HEK293T (cell line): ENCODE data around the gene SBK3.
"Not testable (repeated sequence)": the region's sequence is repeated elsewhere in the genome, so short reads cannot be mapped to it uniquely, and the experiment has no call there.

Source experiments
- CTCF ChIA-PET: fragments of 350-600 bp; formaldehyde crosslinking; extraction: SDS; loops from one replicate; lab custom pipeline; 2021; ENCODE audit warnings: antibody characterized with exemption, inconsistent platforms; lab: Yijun Ruan, JAX
- POLR2A ChIA-PET: fragments of 350-600 bp; formaldehyde crosslinking; extraction: SDS; loops from one replicate; lab custom pipeline; 2020; ENCODE audit warnings: antibody characterized with exemption, inconsistent platforms; lab: Yijun Ruan, JAX
- DNase-seq: peaks from one replicate; pipeline ENCODE4 v3.0.0; 2012; ENCODE audit warnings: mixed read lengths; ENCODE audit errors: extremely low spot score
- ARNT ChIP-seq: fragments of 450-650 bp; IDR thresholded peaks from 2 replicates; pipeline ENCODE4 v1.6.1; 2017; ENCODE audit warnings: mild to moderate bottlenecking
- BHLHE40 ChIP-seq: fragments of 450-650 bp; IDR thresholded peaks from 2 replicates; pipeline ENCODE4 v1.6.1; 2016; ENCODE audit warnings: mild to moderate bottlenecking, moderate library complexity, borderline replicate concordance
- CTBP1 ChIP-seq: fragments of 450-650 bp; IDR thresholded peaks from 2 replicates; pipeline ENCODE4 v1.6.1; 2016; ENCODE audit warnings: borderline replicate concordance
- ELF4 ChIP-seq: fragments of 450-650 bp; IDR thresholded peaks from 2 replicates; pipeline ENCODE4 v1.6.1; 2017; ENCODE audit warnings: antibody characterized with exemption
- FOXA1 ChIP-seq: fragments of 450-650 bp; IDR thresholded peaks from 2 replicates; pipeline ENCODE4 v1.6.1; 2016; ENCODE audit warnings: mild to moderate bottlenecking
- FOXK2 ChIP-seq: fragments of 450-650 bp; IDR thresholded peaks from 2 replicates; pipeline ENCODE4 v1.6.1; 2016; ENCODE audit warnings: mild to moderate bottlenecking
- FOXM1 ChIP-seq: fragments of 450-650 bp; IDR thresholded peaks from 2 replicates; pipeline ENCODE4 v1.6.1; 2017; ENCODE audit warnings: mild to moderate bottlenecking, borderline replicate concordance
- HDGF ChIP-seq: fragments of 450-650 bp; IDR thresholded peaks from 2 replicates; pipeline ENCODE4 v1.6.1; 2017; ENCODE audit warnings: antibody characterized with exemption, borderline replicate concordance
- L3MBTL2 ChIP-seq: fragments of 450-650 bp; conservative IDR thresholded peaks from 2 replicates; pipeline ENCODE4 v1.6.1; 2016; ENCODE audit warnings: mild to moderate bottlenecking
- LEF1 ChIP-seq: fragments of 450-650 bp; IDR thresholded peaks from 2 replicates; pipeline ENCODE4 v1.6.1; 2017; ENCODE audit warnings: mild to moderate bottlenecking, borderline replicate concordance
- NFRKB ChIP-seq: fragments of 450-650 bp; IDR thresholded peaks from 2 replicates; pipeline ENCODE4 v1.6.1; 2016; ENCODE audit warnings: mild to moderate bottlenecking, moderate library complexity
- SP1 ChIP-seq: fragments of 450-650 bp; IDR thresholded peaks from 2 replicates; pipeline ENCODE4 v1.6.1; 2017
- SUZ12 ChIP-seq: fragments of 450-650 bp; IDR thresholded peaks from 2 replicates; pipeline ENCODE4 v1.6.1; 2016; ENCODE audit warnings: mild to moderate bottlenecking
- TARDBP ChIP-seq: fragments of 450-650 bp; IDR thresholded peaks from 2 replicates; pipeline ENCODE4 v1.6.1; 2016
- ZNF384 ChIP-seq: fragments of 450-650 bp; IDR thresholded peaks from 2 replicates; pipeline ENCODE4 v1.6.1; 2016
- TF ChIP-seq, protein P1 (sequence below): fragments of 450-650 bp; IDR thresholded peaks from 2 replicates; pipeline ENCODE4 v1.6.1; 2016

SBK3 gene

DNA sequence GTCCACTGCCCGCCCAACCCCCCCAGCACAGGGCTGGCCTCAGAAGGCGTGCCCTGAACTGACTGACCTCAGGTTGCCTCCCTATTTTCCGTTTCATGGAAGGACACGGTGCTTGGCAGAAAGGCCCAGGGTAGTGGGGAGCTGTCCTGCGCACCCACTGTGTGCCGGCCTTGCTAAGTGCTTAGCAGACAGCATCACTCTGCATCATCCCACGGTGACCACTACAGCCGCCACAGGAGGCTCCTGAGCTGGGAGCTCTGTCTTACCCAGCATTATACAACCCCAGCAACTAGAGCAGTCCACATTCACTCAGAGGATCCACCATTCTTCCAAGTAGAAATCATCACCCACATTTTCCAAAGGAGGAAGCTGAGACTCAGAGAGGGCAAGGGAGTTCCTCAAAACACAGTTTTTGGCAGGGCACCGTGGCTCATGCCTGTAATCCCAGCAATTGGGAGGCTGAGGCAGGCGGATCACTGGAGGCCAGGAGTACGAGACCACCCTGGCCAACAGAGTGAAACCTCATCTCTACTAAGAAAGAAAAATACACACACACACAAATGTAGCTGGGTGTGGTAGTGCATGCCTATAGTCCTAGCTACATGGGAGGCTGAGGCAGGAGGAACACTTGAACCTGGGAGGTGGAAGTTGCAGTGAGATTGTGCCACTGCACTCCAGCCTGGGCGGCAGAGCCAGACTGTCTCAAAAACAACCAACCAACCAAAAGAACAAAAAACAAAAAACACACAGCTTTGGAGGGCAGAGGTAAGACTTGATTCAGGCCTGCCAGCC is 10.0 kb downstream of the SBK3 start:
- CTCF ChIA-PET = no interaction called here
- POLR2A ChIA-PET = interaction anchor here (0.6 kb wide), 1 partner anchor 46 kb away, joined by 3 read pairs; the partner anchor contains the start of gene ZNF579

DNA sequence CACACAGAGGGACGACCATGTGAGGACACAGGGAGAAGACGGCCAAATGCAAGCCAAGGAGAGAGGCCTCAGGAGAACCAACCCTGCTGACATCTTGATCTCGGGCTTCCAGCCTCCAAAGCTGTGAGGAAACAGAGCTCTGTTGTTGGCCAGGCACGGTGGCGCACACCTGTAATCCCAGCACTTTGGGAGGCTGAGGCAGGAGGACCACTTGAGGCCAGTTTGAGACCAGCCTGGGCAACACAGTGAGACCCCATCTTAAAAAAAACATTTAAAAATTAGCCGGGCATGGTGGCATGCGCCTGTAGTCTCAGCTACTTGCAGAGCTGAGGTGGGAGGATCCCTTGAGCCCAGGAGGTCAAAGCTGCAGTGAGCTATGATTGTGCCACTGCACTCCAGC is 11.1 kb downstream of the SBK3 start:
- DNase-seq, POLR2A ChIA-PET, CTCF ChIA-PET: not testable (repeated sequence)

More for the DNA sequence above, 10.0 kb downstream of the SBK3 start:
- no peak for DNase-seq
- TF ChIP-seq LEF1 (no peak), SP1 (no peak), TARDBP (no peak), ELF4 (no peak), L3MBTL2 (no peak), BHLHE40 (no peak), CTBP1 (no peak), SUZ12 (no peak), FOXA1 (no peak), HDGF (no peak)
- TF ChIP-seq, protein P1, sequence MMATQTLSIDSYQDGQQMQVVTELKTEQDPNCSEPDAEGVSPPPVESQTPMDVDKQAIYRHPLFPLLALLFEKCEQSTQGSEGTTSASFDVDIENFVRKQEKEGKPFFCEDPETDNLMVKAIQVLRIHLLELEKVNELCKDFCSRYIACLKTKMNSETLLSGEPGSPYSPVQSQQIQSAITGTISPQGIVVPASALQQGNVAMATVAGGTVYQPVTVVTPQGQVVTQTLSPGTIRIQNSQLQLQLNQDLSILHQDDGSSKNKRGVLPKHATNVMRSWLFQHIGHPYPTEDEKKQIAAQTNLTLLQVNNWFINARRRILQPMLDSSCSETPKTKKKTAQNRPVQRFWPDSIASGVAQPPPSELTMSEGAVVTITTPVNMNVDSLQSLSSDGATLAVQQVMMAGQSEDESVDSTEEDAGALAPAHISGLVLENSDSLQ = no peak

DNA sequence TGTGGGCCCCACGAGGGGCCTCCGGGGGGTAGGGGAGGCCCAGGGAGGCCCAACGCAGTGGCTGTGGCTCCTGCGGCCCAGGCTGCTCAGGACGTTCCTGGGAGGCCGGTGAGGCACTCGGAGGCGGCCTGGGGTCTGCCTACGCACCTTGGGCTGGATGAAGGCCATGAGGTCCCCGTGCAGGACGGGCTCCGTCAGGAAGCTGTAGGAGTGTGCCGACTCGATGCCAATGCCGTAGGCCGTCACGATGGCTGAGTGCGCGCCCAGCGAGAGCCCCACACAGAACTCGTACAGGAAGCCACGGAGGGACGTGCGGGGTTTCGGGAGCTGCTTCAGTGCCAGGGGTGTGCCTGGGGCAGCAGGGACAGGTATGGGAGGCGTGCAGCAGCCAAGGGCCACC is 14.3 kb downstream of the SBK3 start:
- ChIA-PET POLR2A (no interaction called here), CTCF (no interaction called here)
- DNase-seq = no peak
- TF ChIP-seq FOXK2 (no peak), ZNF384 (no peak), BHLHE40 (no peak), CTBP1 (no peak), SP1 (no peak), TARDBP (no peak), L3MBTL2 (no peak), FOXM1 (no peak), ELF4 (no peak), SUZ12 (no peak), LEF1 (no peak), HDGF (no peak), FOXA1 (no peak), NFRKB (no peak), ARNT (no peak)
- TF ChIP-seq, protein P1 = no peak

DNA sequence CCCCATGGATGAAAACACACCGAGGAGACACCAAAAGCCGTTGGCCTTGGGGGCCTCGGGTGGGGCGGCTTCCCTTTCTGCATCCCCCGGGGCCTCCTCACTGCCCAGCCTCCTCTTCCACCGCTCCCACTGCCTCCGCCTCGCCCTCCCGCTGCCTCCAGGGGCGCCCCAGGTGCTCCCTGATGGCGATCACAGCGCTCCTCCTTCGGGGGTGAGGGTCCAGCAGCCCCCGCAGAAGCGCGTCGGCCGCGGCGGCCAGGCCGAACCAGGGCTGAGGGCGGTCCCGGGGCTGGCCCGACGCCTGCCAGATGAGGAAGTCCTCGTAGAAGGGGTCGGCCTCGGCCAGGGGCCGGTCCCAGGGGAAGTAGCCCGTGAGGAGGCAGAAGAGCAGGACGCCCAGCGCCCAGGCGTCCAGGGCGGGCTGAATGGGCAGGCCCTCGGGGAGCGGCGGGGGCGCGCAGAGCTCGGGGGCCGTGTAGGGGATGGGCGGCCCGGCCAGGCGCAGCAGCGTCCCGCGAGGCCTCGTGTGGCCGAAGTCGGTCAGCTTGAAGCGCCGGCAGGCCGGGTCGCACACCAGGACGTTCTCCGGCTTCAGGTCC is 15.6 kb downstream of the SBK3 start:
- TF ChIP-seq TARDBP (no peak), FOXM1 (no peak), SP1 (no peak), SUZ12 (no peak), ZNF384 (no peak), ARNT (no peak), HDGF (no peak), ELF4 (no peak)
- ChIA-PET CTCF (no interaction called here), POLR2A (no interaction called here)
- DNase-seq = no peak

DNA sequence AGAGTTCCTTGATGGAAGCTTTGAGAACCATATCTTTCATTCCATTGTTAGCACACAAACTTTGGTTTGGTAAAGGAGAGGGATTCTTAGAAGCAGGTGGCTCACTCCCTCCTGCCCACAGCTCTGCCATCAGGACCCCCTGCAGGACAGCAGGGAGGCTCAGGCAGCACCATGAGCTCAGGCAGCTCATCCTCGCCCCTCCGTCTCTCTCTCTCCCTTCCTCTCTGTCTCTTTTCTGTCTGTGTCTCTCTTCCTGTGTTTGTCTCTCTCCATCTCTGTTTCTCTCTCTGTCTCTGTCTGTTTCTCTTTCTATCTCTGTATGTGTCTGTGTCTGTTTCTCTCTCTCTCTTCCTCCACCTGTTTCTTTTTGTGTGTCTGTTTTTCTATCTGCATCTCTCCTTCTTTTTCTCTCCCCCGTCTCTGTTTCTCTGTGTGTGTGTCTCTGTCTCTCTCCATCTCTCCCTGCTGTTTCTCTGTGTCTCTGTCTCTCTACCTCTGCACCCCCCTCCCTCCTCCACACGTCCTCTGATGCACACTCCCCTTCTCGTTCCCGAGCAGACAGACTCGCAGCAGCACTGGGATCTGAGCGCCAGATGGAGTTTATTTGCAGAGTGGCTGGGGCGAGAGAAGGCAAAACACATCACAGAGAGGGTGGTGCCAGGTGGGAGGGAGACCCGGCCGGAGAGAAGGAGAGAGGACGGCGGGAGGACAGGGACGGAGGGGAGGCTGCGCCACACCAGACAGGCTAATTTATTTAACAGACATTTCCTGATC is 17.1 kb downstream of the SBK3 start:
- DNase-seq = no peak
- POLR2A ChIA-PET = interaction anchor here (1.1 to 1.4 kb wide), 2 partner anchors 52 to 78 kb away, joined by 3 read pairs; partner anchors contain the start of gene ZNF579
- CTCF ChIA-PET = interaction anchor here (0.6 kb wide), 1 partner anchor 125 kb away, joined by 3 read pairs; no protein-coding TSS in a partner anchor

More for the DNA sequence above, 17.1 kb downstream of the SBK3 start:
- TF ChIP-seq CTBP1 (no peak), FOXK2 (no peak), HDGF (no peak), ARNT (no peak), L3MBTL2 (no peak), SP1 (no peak), BHLHE40 (no peak), FOXM1 (no peak), ELF4 (no peak), FOXA1 (no peak), ZNF384 (no peak), SUZ12 (no peak), TARDBP (no peak), NFRKB (no peak), LEF1 (no peak)
- TF ChIP-seq, protein P1 = no peak
